NCI-H2029 treated with DMSO at 0.1 percent for 48 hours (cell line): ENCODE data around the gene STK11.
A peak's percentile ranks its signal among the peaks of the same experiment; 100 is the strongest.

Source experiments
- DNase-seq: peaks from one replicate; lab custom pipeline; 2025; lab: John Stamatoyannopoulos, UW

Gene STK11

GRCh38 chr19:1262623-1263123, 57.1 kb downstream of the STK11 start:
- DNase-seq: no peak

DNA sequence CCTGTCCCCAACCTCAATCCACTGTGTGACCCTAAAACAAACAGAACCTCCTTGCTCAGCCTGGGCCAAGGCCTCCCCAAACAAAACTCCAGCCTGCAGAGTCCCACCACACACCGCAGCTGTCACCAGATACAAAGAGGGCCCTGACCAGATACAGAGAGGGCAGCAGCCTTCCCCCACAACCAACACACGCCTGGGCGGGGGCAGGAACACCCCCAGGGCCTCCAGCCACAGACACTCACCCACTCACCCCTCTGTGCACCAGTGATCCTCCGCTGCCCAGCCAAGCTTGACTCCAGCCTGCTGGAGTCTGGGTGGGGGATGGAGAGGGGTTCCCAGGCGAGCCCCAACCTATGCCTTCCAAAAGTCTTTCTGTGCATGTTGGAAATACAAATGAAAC, 57.6 kb downstream of the STK11 start:
- DNase-seq: no peak

DNA sequence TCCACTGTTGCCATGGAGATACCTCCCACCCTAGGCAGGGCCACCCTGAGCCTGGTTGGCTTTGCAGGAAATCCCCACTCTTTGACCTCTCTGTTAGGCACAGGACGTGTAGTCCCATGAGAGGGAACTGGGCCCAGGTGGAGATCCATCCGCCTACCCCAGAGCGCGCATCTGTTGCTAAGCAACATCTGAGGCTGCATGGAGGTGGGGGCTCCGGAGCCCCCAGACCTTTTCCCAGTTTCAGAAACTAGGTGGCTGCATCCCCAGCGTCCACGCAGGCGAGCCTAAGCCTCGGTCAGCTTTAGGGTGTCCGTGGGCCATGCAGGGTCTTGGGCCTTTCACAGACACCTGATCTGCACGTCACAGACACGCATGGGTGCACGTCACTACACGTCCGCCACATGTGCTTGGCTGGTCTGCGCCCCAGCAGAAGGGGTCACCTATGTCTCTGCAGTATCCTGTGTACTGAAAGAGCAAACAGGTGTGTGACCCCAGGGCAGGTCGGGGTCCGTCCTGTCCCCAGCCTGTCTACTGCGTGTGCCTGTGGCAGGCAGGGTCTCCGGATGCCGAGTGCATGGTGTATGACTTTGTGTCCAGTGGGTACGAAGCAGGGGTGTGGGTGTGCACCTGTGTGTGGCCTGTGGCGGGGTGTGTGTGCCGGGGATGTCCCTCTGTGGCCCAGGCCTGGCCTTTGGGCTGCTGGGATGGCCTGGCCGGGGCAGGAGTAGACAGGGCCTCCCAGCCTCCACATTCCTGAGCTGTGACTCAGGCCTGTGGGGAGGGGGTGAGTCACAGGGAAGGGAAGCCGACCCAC, 59.4 kb downstream of the STK11 start:
- DNase-seq: no peak

GRCh38 chr19:1265615-1266128, 60.1 kb downstream of the STK11 start:
- DNase-seq: no peak

- DNase-seq: no peak
Measured at GRCh38 chr19:1266129-1266915, 60.7 kb downstream of the STK11 start.

- no peak for DNase-seq
Measured at GRCh38 chr19:1266916-1267476, 61.4 kb downstream of the STK11 start.

GRCh38 chr19:1267477-1268225, 62.1 kb downstream of the STK11 start:
- DNase-seq: no peak

DNA sequence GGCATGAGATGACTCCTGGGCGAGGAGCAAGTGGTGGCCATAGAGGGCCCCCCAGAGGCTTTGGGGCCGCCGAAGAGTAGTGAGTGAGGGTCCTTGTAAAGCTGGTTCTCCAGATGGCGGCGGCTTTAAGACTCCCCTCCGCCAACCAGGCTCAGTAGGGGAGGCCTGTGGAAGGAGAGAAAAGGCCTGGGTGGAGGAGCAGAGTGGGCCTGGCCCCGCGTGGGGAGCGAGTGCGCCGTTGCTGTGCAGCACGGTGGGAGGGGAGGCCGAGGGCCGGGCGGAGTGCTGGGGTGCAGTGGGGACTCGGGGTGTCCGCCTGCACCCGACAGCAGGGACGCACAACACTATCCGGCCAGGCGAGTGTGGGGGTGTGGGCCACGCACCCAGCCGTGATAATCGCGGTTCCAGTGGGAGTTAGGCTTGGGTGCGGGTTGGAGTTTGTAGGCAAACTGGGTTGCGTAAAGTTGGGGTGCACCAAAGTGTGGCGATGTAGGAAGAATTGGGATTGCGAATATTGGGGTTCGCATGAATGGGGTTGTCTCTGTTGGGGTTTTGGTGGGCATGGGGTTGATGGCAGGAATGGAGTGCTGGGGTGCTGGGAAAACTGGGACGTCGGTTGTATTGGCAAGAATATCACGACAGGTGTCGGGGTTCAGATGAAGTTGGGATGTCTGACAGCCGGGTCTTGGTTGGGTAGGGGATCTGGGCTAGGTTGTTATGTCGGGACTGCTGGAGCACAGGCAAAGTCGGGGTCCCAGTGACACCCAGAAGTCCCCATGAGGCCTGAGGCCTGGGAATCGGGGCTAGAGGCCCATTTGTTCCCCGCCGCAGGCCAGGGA, 62.9 kb downstream of the STK11 start:
- DNase-seq: no peak

DNA sequence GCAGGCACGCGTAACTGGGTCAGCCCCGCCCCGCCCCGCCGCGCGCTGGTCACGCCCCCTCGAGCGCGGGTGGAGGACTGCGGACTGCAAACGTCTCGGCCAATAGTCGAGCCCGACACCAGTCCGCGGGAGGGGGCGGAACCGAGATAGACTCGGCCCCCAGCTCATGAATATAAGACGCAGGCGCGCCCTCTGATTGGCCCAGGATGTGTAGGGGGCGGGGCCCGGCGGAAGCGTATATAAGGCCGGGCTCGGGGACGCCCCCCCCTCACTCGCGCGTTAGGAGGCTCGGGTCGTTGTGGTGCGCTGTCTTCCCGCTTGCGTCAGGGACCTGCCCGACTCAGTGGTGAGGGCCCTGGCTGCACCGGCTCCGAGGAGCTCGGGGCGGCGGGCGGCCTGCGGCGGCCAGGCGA, 63.5 kb downstream of the STK11 start, which contains the start of gene CIRBP:
CIRBP (plus strand) TSS at position 268 of the 413 bp plus-strand sequence. CDS start 1,602 bp downstream, outside the sequence.
- DNase-seq: peak; percentile 84

DNA sequence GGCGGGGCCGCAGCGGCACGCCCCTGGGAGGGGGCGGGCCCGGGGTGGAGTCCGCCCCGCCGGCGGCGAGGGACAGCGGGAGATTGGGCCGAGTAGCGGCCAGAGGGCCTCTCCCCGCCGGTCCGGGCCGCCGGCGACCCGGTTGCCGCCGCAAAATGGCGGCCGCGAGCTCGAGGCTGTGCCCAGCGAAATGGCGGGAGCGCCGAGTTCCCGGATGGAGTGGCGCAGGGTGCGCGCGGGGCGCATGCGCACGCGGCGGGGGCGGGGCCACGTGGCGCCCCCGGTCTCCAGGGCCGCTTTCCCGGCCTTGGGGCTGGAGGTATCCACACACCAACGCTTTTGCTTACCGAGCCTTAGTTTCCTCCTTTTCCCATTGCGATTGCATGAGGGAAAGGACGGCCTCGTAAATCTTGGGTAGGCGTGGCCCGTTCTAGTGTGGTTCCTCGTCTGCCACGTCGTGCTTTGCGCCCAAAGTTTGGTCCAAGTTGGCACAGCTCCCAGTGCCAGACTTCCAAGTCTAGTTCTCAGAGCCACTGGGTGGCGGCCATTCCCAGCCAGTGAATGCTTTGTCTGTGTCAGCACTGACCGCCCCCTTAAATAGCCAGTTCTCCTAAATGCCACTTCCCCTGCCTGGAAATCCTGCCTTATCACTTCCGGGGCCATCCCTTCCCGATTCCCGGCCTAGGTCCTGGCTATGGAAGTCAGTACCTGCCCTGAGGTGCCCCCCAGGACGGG, 64.1 kb downstream of the STK11 start:
- peak; percentile 56 for DNase-seq

DNA sequence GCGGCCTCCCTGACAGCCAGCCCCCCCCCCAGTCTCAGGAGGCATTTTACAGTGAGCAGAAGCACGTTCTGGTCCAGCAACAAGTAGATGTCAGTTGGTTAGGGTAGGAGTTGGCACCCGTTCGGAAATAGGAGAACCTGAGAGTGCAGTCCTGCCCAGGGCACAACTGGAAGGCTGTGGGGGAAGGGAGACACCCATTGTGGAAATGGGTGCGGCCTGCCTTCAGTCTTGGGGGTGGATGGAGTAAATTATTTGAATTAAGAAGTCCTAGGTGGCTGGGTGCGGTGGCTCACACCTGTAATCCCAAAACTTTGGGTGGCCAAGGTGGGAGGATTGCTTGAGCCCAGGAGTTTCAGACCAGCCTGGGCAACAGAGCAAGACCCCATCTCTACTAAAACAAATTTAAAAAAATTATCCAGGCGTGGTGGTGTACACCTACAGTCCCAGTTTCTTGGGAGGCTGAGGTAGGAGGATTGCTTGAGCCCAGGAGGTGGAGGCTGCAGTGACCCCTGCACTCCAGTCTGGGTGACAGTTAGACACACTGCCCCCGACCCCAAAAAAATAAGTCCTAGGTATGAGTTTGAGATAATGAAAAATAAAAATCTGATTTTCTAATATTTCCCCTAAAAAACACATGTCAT, 64.8 kb downstream of the STK11 start:
- DNase-seq: no peak

DNA sequence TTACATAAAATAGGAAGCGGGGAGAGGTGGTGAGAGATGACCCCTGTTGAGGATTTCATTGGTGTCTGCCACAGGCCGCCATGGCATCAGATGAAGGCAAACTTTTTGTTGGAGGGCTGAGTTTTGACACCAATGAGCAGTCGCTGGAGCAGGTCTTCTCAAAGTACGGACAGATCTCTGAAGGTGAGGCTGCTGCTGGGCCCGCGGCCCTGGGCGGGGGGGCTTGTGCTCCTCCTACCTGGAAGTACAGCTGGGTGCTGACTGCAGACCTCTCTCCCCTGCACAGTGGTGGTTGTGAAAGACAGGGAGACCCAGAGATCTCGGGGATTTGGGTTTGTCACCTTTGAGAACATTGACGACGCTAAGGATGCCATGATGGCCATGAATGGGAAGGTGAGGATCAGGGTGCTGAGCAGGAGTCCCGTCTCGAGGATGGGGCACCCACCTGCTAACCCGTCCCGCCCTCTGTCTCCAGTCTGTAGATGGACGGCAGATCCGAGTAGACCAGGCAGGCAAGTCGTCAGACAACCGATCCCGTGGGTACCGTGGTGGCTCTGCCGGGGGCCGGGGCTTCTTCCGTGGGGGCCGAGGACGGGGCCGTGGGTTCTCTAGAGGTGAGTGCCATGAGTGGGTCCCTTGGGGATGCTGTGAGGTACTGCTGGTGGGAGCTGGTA, 65.4 kb downstream of the STK11 start:
- DNase-seq: no peak

GRCh38 chr19:1271528-1272422, 66.2 kb downstream of the STK11 start:
- DNase-seq: no peak

- no peak for DNase-seq
Measured at GRCh38 chr19:1272423-1273262, 67.1 kb downstream of the STK11 start.

DNA sequence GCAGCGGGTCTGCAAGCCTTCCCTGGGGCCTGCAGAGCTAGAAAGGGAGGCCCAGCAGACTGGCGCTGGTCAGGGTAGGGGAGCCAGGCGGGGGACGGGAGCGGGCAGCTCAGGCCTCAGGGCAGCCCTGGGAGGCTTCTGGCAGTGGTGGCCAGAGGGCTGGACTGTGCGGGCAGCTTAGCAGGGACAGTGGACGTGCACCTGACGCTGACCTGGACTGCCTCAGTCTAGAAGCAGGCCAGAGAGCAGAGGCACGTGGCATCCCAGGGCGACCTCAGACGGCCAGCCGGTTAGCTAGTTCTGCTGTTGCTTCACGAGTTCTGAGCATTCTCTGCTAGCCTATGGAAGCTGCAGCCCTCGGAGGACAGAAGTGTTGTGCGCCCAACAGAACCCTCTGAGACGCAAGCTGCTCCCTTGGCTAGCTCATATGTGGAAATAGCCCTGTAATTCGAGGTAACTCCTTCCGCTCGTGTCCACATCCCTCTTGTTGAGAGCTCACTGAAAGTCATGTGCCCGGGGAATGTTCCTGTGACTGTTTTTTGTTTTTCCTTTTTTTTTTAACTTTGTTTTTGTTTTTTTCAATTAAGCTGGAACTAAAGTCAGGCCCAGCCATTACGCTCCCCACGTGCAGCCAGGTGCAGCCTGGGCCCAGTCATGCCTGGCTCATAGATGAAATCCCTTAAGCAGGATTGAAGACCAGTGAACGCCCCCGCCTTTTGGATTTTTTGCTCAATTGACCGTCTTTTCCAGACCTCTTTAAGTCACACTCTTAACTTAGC, 67.9 kb downstream of the STK11 start:
- no peak for DNase-seq
